Measurements from ENCODE around the gene NGB. TPM values are rescaled to one million over a fixed set of nuclear protein-coding genes. Genes with fewer than 3 reads are reported as not detected.

The NGB gene
- total and polyA plus RNA-seq, 2 donors (not counting 3 experiments of a cell fraction or from before 2014, with no cell fraction given): not detected

DNA sequence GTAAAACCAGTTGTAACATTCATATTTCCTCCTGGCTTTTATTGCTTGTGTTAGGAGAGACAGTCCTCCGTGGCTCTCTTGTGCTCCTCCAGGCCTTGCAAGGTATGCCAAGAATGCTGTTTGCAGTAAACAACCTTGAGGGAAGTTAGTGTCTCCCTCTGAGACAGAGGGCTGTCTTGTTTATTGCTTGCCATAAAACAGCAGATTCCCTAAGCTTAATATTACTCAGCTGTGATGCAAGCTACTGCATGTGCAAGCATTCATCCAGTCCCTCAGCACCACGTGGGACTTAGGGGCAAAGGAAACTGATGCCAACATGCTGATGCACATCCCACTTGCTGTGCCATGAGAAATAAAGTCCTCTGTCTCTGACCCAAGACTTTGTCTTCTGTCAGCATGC is 43.0 kb upstream of the NGB start:
- FAIRE-seq: no peak
- H3K79me2 ChIP-seq (ENCODE audit: control insufficient read depth, insufficient read depth, low read length): peaks cover 13% of the 10 kb centered on the region

DNA sequence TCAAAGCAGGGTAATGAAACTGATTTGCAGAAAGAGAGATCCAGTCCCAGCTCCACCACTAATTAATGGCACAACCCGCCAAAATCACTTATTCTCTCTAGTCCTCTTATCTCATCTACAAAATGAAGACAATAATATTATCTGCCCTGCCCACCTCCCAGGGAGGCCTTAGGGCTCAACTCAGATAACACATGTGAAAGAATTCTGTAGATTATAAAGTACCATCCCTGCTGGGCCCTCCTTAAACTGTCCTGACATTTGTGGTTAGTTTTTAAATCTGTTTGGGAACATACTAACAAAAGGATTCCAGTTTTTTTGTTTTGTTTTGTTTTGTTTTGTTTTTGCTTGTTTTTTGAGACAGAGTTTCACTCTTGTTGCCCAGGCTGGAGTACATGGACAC is 42.4 kb upstream of the NGB start:
- no peak for TF ChIP-seq GATA2 (IDR thresholded peaks at IDR 0.05; ENCODE audit: insufficient read depth, insufficient read length, low read depth, low read length)
- TF ChIP-seq, protein P1, sequence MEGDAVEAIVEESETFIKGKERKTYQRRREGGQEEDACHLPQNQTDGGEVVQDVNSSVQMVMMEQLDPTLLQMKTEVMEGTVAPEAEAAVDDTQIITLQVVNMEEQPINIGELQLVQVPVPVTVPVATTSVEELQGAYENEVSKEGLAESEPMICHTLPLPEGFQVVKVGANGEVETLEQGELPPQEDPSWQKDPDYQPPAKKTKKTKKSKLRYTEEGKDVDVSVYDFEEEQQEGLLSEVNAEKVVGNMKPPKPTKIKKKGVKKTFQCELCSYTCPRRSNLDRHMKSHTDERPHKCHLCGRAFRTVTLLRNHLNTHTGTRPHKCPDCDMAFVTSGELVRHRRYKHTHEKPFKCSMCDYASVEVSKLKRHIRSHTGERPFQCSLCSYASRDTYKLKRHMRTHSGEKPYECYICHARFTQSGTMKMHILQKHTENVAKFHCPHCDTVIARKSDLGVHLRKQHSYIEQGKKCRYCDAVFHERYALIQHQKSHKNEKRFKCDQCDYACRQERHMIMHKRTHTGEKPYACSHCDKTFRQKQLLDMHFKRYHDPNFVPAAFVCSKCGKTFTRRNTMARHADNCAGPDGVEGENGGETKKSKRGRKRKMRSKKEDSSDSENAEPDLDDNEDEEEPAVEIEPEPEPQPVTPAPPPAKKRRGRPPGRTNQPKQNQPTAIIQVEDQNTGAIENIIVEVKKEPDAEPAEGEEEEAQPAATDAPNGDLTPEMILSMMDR (IDR thresholded peaks at IDR 0.05; ENCODE audit: extremely low read depth in 1 of 2, insufficient read depth in 1 of 2, low read depth in 1 of 2, low read length in 2 of 2): no peak
- TF ChIP-seq MYC (IDR thresholded peaks at IDR 0.05; ENCODE audit: low read depth, low read length): no peak
- TF ChIP-seq FOS (IDR thresholded peaks at IDR 0.05; ENCODE audit: borderline replicate concordance, insufficient read depth, low read length): no peak
- TF ChIP-seq, protein P2, sequence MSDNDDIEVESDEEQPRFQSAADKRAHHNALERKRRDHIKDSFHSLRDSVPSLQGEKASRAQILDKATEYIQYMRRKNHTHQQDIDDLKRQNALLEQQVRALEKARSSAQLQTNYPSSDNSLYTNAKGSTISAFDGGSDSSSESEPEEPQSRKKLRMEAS (IDR thresholded peaks at IDR 0.05; ENCODE audit: insufficient read depth, insufficient read length): no peak
- TF ChIP-seq POLR2A (IDR thresholded peaks at IDR 0.05; ENCODE audit: low read depth, low read length): no peak
- H3K79me2 ChIP-seq (ENCODE audit: control insufficient read depth, insufficient read depth, low read length): peaks cover 11% of the 10 kb centered on the region
- H2AFZ ChIP-seq (ENCODE audit: low read depth, low read length): no peak overlapping the region
- H3K27me3 ChIP-seq (ENCODE audit: control insufficient read depth in 2 of 2, insufficient read depth in 2 of 2, low read length in 2 of 2): no peaks in the 10 kb centered on the region
- intact Hi-C loops (cut with micrococcal nuclease) (no loop called here), dilution Hi-C loops (cut with MboI; ENCODE audit: extremely low pct_ligation_motif_present, low sequenced_read_pairs) (no loop called here)
- H3K4me1 ChIP-seq (ENCODE audit: control insufficient read depth, extremely low read depth, insufficient read depth, low read length): no peaks in the 10 kb centered on the region
- no peaks in the 10 kb centered on the region for H3K9me3 ChIP-seq (replicated peaks; ENCODE audit: control insufficient read depth, insufficient read depth, low read length)
- no peaks in the 10 kb centered on the region for H3K9me1 ChIP-seq (replicated peaks; ENCODE audit: control insufficient read depth, extremely low read depth, insufficient read depth, low read length)
- CTCF ChIA-PET: interaction anchor here (0.8 to 6.0 kb wide), 4 partner anchors 11 to 161 kb away, joined by 3 to 515 read pairs (median 4); no protein-coding TSS in a partner anchor
- BruUV-seq (replicated peaks): no TSS peak
- no peak overlapping the region for H3K9ac ChIP-seq (replicated peaks; ENCODE audit: extremely low read depth, insufficient read depth, low read length)
- H3K36me3 ChIP-seq (ENCODE audit: control insufficient read depth in 2 of 2, extremely low read depth in 1 of 2, insufficient read depth in 2 of 2, low read length in 2 of 2): no peaks in the 10 kb centered on the region
- POLR2A ChIA-PET: no interaction called here
- H3K4me2 ChIP-seq (ENCODE audit: insufficient read depth, low read length): no peak overlapping the region
- no peak overlapping the region for H3K27ac ChIP-seq (ENCODE audit: insufficient read depth, low read depth, low read length)
- H3K4me3 ChIP-seq (replicated peaks in 1 of 3; ENCODE audit: insufficient read depth in 1 of 3, low read depth in 1 of 3, low read length in 3 of 3): no peak overlapping the region
- no peaks in the 10 kb centered on the region for H4K20me1 ChIP-seq (replicated peaks; ENCODE audit: control insufficient read depth, extremely low read depth, insufficient read depth, low read length)
- FAIRE-seq (no peak), DNase-seq (ENCODE audit: low read depth, low spot score) (no peak)

More for the DNA sequence above, 43.0 kb upstream of the NGB start:
- POLR2A ChIA-PET: no interaction called here
- H4K20me1 ChIP-seq (replicated peaks; ENCODE audit: control insufficient read depth, extremely low read depth, insufficient read depth, low read length): no peaks in the 10 kb centered on the region
- H3K4me2 ChIP-seq (ENCODE audit: insufficient read depth, low read length): no peak overlapping the region
- H3K9me1 ChIP-seq (replicated peaks; ENCODE audit: control insufficient read depth, extremely low read depth, insufficient read depth, low read length): no peaks in the 10 kb centered on the region
- CTCF ChIA-PET: interaction anchor here (2.3 to 6.0 kb wide), 3 partner anchors 12 to 161 kb away, joined by 12 to 515 read pairs (median 212); no protein-coding TSS in a partner anchor
- dilution Hi-C loops (cut with MboI; ENCODE audit: extremely low pct_ligation_motif_present, low sequenced_read_pairs): no loop called here
- no peak overlapping the region for H2AFZ ChIP-seq (ENCODE audit: low read depth, low read length)
- H3K36me3 ChIP-seq (ENCODE audit: control insufficient read depth in 2 of 2, extremely low read depth in 1 of 2, insufficient read depth in 2 of 2, low read length in 2 of 2): no peaks in the 10 kb centered on the region
- TF ChIP-seq, protein P1 (IDR thresholded peaks at IDR 0.05; ENCODE audit: extremely low read depth in 1 of 2, insufficient read depth in 1 of 2, low read depth in 1 of 2, low read length in 2 of 2): no peak
- no peak for TF ChIP-seq JUN (IDR thresholded peaks at IDR 0.05; ENCODE audit: borderline replicate concordance, insufficient read depth, insufficient read length, low read depth)
- no TSS peak for BruUV-seq (replicated peaks)
- DNase-seq (ENCODE audit: low read depth, low spot score): no peak
- no peak overlapping the region for H3K27ac ChIP-seq (ENCODE audit: insufficient read depth, low read depth, low read length)
- no peaks in the 10 kb centered on the region for H3K27me3 ChIP-seq (ENCODE audit: control insufficient read depth in 2 of 2, insufficient read depth in 2 of 2, low read length in 2 of 2)
- H3K4me1 ChIP-seq (ENCODE audit: control insufficient read depth, extremely low read depth, insufficient read depth, low read length): no peaks in the 10 kb centered on the region
- H3K4me3 ChIP-seq (replicated peaks in 1 of 3; ENCODE audit: insufficient read depth in 1 of 3, low read depth in 1 of 3, low read length in 3 of 3): no peak overlapping the region
- H3K9me3 ChIP-seq (replicated peaks; ENCODE audit: control insufficient read depth, insufficient read depth, low read length): no peaks in the 10 kb centered on the region
- H3K9ac ChIP-seq (replicated peaks; ENCODE audit: extremely low read depth, insufficient read depth, low read length): no peak overlapping the region
- intact Hi-C loops (cut with micrococcal nuclease): no loop called here
